Large intestine (tissue), 3 donors: ENCODE results near the gene NTF4. TPM values are rescaled to one million over a fixed set of nuclear protein-coding genes. Genes with fewer than 3 reads are reported as not detected.
"Not testable (repeated sequence)": the region's sequence is repeated elsewhere in the genome, so short reads cannot be mapped to it uniquely, and the experiment has no call there.

Source experiments
- DNase-seq, 2 donors: peaks; one replicate each; pipeline versions ENCODE4 v3.0.0 to v3.0.0-alpha.2; 2013
- H3K27ac ChIP-seq: one replicate; pipeline ENCODE4 v1.5.1; 2013; ENCODE audit warnings: low read length
- H3K27me3 ChIP-seq: 2 replicates; pipeline ENCODE4 v1.6.1; 2013; ENCODE audit warnings: low read length; ENCODE audit not compliant: control insufficient read depth, insufficient read depth
- H3K36me3 ChIP-seq: 2 replicates; pipeline ENCODE4 v1.6.1; 2013; ENCODE audit warnings: low read length; ENCODE audit not compliant: control insufficient read depth, insufficient read depth
- H3K4me1 ChIP-seq: one replicate; pipeline ENCODE4 v1.6.1; 2013; ENCODE audit warnings: low read length; ENCODE audit not compliant: control insufficient read depth, insufficient read depth
- H3K4me3 ChIP-seq: one replicate; pipeline ENCODE4 v1.5.1; 2013; ENCODE audit warnings: low read length
- H3K9me3 ChIP-seq: one replicate; pipeline ENCODE4 v1.6.1; 2013; ENCODE audit warnings: mild to moderate bottlenecking, low read depth, low read length, moderate library complexity; ENCODE audit not compliant: control insufficient read depth
- WGBS: methylation state at CpG from one replicate; pipeline ENCODE4 v1.1.5; 2013; ENCODE audit warnings: low lambda C conversion rate; ENCODE audit not compliant: insufficient coverage; 5-methylcytosine and 5-hydroxymethylcytosine counted together
- polyA plus RNA-seq: library from polyadenylated mRNA; unstranded; fragments of 120-200 nt; gene quantifications from one replicate; pipeline ENCODE4 v1.2.1, GENCODE V29; 2013

The NTF4 gene
- polyA plus RNA-seq, 1 donor: 0.16 TPM

DNA sequence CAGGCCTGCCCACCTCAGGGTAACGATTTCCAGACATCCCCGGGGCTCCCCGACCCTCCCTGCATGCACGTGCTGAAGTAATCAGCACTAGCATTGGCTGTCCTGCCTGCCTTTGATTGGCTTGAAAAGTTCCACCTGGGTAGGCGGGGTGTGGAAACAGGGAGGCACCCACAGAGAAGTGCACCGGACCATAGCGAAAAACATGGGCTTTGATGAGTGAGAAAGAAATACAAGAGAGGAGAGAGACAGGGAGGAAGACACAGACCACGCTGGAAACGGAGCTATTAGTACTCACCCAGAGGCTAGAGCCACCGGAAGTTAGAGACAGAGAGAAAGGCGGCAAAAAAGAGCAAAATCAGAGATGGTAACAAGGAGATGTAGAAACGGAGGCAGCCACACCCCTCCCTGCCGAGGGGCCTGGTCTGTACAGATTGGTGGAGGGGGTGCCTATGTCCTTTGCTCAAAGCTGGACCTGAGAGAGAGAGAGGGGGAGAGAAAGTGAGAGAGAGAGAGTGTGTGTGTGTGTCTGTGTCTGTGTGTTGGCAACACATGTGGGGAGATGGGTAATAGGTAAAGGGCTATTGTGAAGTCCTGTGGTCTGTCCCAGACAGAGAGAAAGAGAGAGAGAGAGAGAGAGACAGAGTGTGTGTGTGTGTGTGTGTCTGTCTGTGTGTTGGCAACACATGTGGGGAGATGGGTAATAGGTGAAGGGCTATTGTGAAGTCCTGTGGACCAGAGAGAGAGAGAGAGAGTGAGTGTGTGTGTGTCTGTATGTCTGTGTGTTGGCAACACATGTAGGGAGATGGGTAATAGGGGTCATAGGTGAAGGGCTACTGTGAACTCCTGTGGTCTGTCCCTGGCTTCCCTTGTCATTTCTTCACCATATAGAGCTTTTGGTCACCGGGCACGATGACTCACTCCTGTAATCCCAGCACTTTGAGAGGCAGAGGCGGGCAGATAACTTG is 43.4 kb downstream of the NTF4 start:
- DNase-seq: no peak
- Histone ChIP-seq H3K9me3 (no peaks in the 10 kb centered on the region), H3K27me3 (peaks cover 44% of the 10 kb centered on the region), H3K4me3 (no peak overlapping the region), H3K36me3 (peaks cover 1% of the 10 kb centered on the region), H3K4me1 (peaks cover 15% of the 10 kb centered on the region), H3K27ac (no peak overlapping the region)
- whole genome bisulfite sequencing: 30% methylated on average over 5 of the region's 16 CpGs

- Histone ChIP-seq H3K4me3 (no peak overlapping the region), H3K27me3 (peaks cover 44% of the 10 kb centered on the region), H3K4me1 (peaks cover 15% of the 10 kb centered on the region), H3K9me3 (no peaks in the 10 kb centered on the region), H3K27ac (no peak overlapping the region), H3K36me3 (peaks cover 10% of the 10 kb centered on the region)
- no CpG with 5 or more reads among the region's 11 CpGs for WGBS
- no peak for DNase-seq
Measured at GRCh38 chr19:49020342-49020741, 44.3 kb downstream of the NTF4 start.

DNA sequence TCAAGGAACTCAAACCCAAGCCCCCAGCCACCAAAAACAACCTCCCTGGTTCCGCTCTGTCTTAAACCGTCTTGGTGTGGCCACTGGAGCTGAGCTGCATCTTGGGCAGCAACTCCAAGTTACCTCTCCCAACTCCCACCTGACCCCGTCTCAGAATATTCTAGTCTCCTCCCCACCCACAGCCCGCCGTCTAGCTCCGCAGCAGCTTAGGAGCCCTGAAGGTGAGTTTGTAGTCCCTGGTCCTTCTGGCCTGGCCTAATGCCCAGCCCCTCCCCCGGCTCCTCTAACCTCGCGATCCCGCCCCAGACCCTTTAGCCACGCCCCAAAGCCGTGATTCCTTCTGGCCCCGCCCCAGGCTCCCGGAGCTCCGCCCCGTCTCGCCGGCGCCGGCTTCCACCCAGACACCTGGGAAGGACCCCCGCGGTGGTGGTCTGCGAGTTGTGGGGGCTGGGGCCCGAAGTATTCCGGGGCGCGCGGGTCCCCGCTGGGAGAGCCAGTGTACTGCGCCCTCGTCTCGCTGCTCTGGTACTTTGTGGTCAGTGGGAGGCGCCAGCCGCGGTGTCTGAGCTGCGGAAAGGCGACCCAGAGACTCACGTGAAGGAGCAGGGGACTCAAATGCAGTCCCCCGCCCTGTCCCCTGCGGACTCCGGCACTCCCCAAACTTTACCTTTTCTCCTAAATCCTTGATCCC is 45.2 kb downstream of the NTF4 start:
- Histone ChIP-seq H3K4me3 (peak overlapping the region; percentile 18), H3K9me3 (no peaks in the 10 kb centered on the region), H3K27ac (no peak overlapping the region), H3K36me3 (peaks cover 19% of the 10 kb centered on the region), H3K27me3 (peaks cover 44% of the 10 kb centered on the region), H3K4me1 (peaks cover 15% of the 10 kb centered on the region)
- peak in 1 of 2 donors; percentile 39 for DNase-seq
- WGBS: no CpG with 5 or more reads among the region's 41 CpGs

DNA sequence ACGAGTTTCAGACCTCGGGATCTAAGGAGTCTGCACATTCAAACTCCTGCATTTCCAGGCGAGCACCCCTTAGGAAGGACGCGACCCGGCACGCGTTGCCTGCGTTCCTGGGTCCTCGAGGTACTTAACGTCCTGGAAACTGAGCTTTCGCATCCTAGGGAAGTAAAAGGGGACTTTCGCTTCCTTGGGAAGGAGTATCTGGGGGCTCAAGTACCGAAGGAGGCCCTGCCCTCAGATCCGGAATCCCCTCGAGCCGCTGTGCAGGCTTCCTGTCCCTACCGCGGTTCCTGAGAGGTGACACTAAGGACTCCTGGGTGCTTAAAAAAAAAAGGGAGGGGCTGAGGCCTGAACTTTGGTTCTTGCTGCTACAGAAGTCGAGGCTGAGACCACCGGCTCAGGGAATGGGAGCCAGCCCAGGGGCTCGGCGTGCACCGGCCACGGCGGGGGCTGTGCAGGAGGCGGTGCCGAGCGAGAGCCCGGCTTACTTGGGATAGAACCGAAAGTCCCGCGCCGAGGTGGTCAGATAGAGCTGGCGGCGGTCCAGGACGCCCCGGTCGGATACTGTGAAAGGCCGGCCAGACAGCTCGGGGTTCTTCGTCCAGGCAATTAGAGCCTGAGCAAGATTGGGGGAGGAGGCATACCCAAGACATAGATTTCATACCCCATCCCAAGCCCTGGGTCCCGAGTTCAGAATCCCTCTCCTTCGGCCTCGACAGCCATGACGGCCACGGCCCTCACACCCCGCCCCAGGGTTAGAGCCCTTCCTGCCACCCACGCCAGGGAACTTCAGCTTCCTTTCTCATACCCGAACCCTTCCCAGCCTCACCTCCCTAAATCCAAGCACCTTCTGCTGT is 46.0 kb downstream of the NTF4 start:
- no CpG with 5 or more reads among the region's 50 CpGs for WGBS
- peaks cover 26% of the 10 kb centered on the region for H3K36me3 ChIP-seq
- H3K27me3 ChIP-seq: peaks cover 44% of the 10 kb centered on the region
- not testable (repeated sequence) for H3K9me3 ChIP-seq, H3K27ac ChIP-seq
- H3K4me3 ChIP-seq: peak overlapping the region; percentile 26
- peak in 1 of 2 donors; percentile 29 for DNase-seq
- peaks cover 15% of the 10 kb centered on the region for H3K4me1 ChIP-seq

- WGBS: no CpG with 5 or more reads among the region's 62 CpGs
- Histone ChIP-seq H3K9me3 (no peaks in the 10 kb centered on the region), H3K36me3 (peaks cover 30% of the 10 kb centered on the region), H3K27ac (no peak overlapping the region), H3K4me3 (peak overlapping the region; percentile 44), H3K27me3 (peaks cover 44% of the 10 kb centered on the region), H3K4me1 (peaks cover 15% of the 10 kb centered on the region)
- peak; percentile 42 to 77 for DNase-seq
Measured at GRCh38 chr19:49017666-49018351, 46.8 kb downstream of the NTF4 start.

DNA sequence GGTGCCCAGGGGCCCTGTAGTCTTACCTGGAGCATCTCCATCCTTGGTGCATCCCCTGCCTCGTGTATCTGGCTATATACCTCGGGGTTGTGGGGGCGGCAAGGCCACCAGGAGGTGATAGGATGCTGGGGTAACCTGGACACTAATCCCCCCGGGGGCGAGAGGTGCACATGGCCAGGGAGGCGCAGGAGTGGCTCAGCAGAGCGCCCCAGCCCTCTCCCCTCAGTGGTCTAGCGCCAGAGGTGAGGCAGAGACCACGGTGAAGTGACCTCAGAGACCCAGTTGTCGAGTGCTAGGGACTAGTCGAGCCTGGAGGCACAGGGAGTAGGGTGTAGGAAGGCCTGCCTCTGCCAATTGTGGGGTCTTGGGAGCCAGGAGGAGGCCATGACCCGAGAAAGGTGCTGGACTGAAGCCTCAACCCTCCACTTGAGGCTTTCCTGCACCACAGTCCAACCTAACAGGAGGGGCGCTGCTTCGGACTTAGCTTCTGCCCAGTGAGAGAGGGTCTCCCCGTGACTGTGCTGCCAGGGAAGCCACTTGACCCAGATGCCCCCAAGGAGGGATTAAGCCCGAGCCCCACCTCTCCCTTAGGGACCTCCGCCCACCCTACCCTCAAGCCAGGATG is 47.5 kb downstream of the NTF4 start, which contains the start of gene LHB:
LHB (minus strand) TSS at position 51 of the 625 bp plus-strand sequence; CDS start at position 41, 10 bp downstream.
- H3K4me1 ChIP-seq: peaks cover 15% of the 10 kb centered on the region
- H3K4me3 ChIP-seq: peak within 1 kb of the TSS; percentile 44
- H3K9me3 ChIP-seq: no peaks in the 10 kb centered on the region
- H3K36me3 ChIP-seq: peaks cover 31% of the 10 kb centered on the region
- no CpG with 5 or more reads among the region's 17 CpGs for WGBS
- peaks cover 41% of the 10 kb centered on the region for H3K27me3 ChIP-seq
- DNase-seq: no peak
- H3K27ac ChIP-seq: no peak within 1 kb of the TSS

- Histone ChIP-seq H3K4me3 (no peak overlapping the region), H3K36me3 (peaks cover 39% of the 10 kb centered on the region), H3K4me1 (peaks cover 15% of the 10 kb centered on the region), H3K27me3 (peaks cover 32% of the 10 kb centered on the region), H3K27ac (no peak overlapping the region), H3K9me3 (no peaks in the 10 kb centered on the region)
- no peak for DNase-seq
- no CpG with 5 or more reads among the region's 29 CpGs for WGBS
Measured at GRCh38 chr19:49016067-49016839, 48.4 kb downstream of the NTF4 start.

DNA sequence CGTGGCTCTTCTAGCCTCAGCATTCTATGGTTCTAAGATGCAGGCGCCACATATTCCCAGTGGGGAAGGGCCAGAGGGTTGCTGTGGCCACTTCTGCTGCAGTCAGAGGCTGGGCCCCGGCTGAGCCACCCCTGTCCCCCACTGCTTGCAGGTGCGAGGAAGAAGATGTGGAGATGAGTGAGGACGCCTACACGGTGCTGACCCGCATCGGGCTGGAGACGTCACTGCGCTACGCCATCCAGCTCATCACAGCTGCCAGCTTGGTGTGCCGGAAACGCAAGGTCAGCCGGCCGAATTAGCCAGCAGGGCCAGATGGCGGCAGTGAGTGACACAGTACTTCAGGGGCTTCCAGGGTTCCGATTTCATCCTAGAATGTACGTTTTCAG is 49.8 kb downstream of the NTF4 start:
- Histone ChIP-seq H3K27me3 (peaks cover 18% of the 10 kb centered on the region), H3K27ac (no peak overlapping the region), H3K4me1 (peaks cover 15% of the 10 kb centered on the region), H3K9me3 (no peaks in the 10 kb centered on the region), H3K36me3 (peaks cover 52% of the 10 kb centered on the region), H3K4me3 (no peak overlapping the region)
- DNase-seq: no peak
- no CpG with 5 or more reads among the region's 18 CpGs for WGBS
